CD8-positive, alpha-beta memory T cell (primary cell): ENCODE measurements around the gene SOX5. TPM values are rescaled to one million over a fixed set of nuclear protein-coding genes. Genes with fewer than 3 reads are reported as not detected.

Source experiments
- CTCF ChIA-PET: fragments of 350-600 bp; sonication (Branson Sonifier 250); formaldehyde crosslinking; loops from one replicate; lab custom pipeline; 2021; ENCODE audit warnings: antibody characterized with exemption; lab: Charles Lee
- POLR2A ChIA-PET: fragments of 350-600 bp; sonication (Branson Sonifier 250); formaldehyde crosslinking; loops from one replicate; lab custom pipeline; 2021; ENCODE audit warnings: antibody characterized with exemption; lab: Charles Lee
- DNase-seq, 5 donors: peaks; one replicate each; pipeline versions ENCODE4 v3.0.0 to v3.0.0-alpha.2; 2020 to 2022; ENCODE audit warnings: mixed read lengths in 1 of 5
- H3K27ac ChIP-seq: one replicate; pipeline ENCODE4 v1.7.0; 2013; ENCODE audit warnings: low read depth, mild to moderate bottlenecking, low read length, moderate library complexity
- H3K27me3 ChIP-seq: 2 replicates; pipeline ENCODE4 v1.7.0; 2013; ENCODE audit warnings: low read length, mild to moderate bottlenecking; ENCODE audit not compliant: insufficient read depth, poor library complexity, severe bottlenecking
- H3K36me3 ChIP-seq: 2 replicates; pipeline ENCODE4 v1.7.0; 2013; ENCODE audit warnings: mild to moderate bottlenecking, low read length, moderate library complexity; ENCODE audit not compliant: insufficient read depth
- H3K4me1 ChIP-seq: 2 replicates; pipeline ENCODE4 v1.7.0; 2013; ENCODE audit warnings: mild to moderate bottlenecking, low read length, moderate library complexity; ENCODE audit not compliant: insufficient read depth
- H3K4me3 ChIP-seq: 2 replicates; pipeline ENCODE4 v1.7.0; 2013; ENCODE audit warnings: mild to moderate bottlenecking, low read length
- H3K9me3 ChIP-seq: 2 replicates; pipeline ENCODE4 v1.7.0; 2013; ENCODE audit warnings: mild to moderate bottlenecking, low read length
- H3K27ac Mint-ChIP-seq, 8 donors: one replicate each; pipeline ENCODE4 v1.8.0; 2020 to 2021; ENCODE audit warnings: mixed read lengths in 8 of 8, mild to moderate bottlenecking in 6 of 8, inconsistent platforms in 3 of 8, moderate library complexity in 3 of 8
- H3K27me3 Mint-ChIP-seq, 2 donors: one replicate each; pipeline ENCODE4 v1.8.0; 2020 to 2021; ENCODE audit warnings: mixed read lengths in 2 of 2, mild to moderate bottlenecking in 1 of 2, moderate library complexity in 1 of 2
- H3K36me3 Mint-ChIP-seq, 3 donors: one replicate each; pipeline ENCODE4 v1.8.0; 2020 to 2021; ENCODE audit warnings: mixed read lengths in 3 of 3, inconsistent platforms in 1 of 3, mild to moderate bottlenecking in 1 of 3
- H3K4me1 Mint-ChIP-seq, 3 donors: one replicate each; pipeline ENCODE4 v1.8.0; 2020 to 2021; ENCODE audit warnings: mixed read lengths in 3 of 3, inconsistent platforms in 1 of 3, mild to moderate bottlenecking in 1 of 3
- H3K4me3 Mint-ChIP-seq, 7 donors: one replicate each; pipeline ENCODE4 v1.8.0; 2020 to 2021; ENCODE audit warnings: mixed read lengths in 7 of 7, mild to moderate bottlenecking in 6 of 7, moderate library complexity in 4 of 7, inconsistent platforms in 2 of 7
- H3K9me3 Mint-ChIP-seq, 5 donors: one replicate each; pipeline ENCODE4 v1.8.0; 2020 to 2022; ENCODE audit warnings: mixed read lengths in 5 of 5, mild to moderate bottlenecking in 3 of 5, moderate library complexity in 2 of 5, inconsistent platforms in 1 of 5
- polyA plus RNA-seq: library from polyadenylated mRNA; unstranded; fragments of 300-500 nt; fragmentation: Illumina TruSeq; gene quantifications from one replicate; pipeline ENCODE4 v1.2.3, GENCODE V29; 2021
- total RNA-seq, 2 experiments: library from RNA; stranded (reverse); gene quantifications; one replicate each; pipeline ENCODE4 v1.2.3, GENCODE V29; 2021

SOX5 gene
- total and polyA plus RNA-seq, 3 experiments from 2014 or later, result 0.13 to 0.18 TPM; not detected in 1

GRCh38 chr12:23687947-23688346, 261.5 kb downstream of the SOX5 start:
- no peaks in the 10 kb centered on the region for H3K4me1 Mint-ChIP-seq
- CTCF ChIA-PET, result no interaction called here
- H3K4me3 ChIP-seq, result no peak overlapping the region
- H3K27ac ChIP-seq, result no peak overlapping the region
- H3K9me3 Mint-ChIP-seq, result peaks cover 0 to 16% (median 0%) of the 10 kb centered on the region in 5 donors
- H3K27me3 Mint-ChIP-seq, result no peaks in the 10 kb centered on the region
- H3K4me3 Mint-ChIP-seq, result no peak overlapping the region
- DNase-seq, result no peak
- POLR2A ChIA-PET, result no interaction called here
- H3K4me1 ChIP-seq, result no peaks in the 10 kb centered on the region
- no peaks in the 10 kb centered on the region for H3K27me3 ChIP-seq
- H3K27ac Mint-ChIP-seq, result no peak overlapping the region
- H3K36me3 ChIP-seq, result no peaks in the 10 kb centered on the region
- H3K36me3 Mint-ChIP-seq, result no peaks in the 10 kb centered on the region
- H3K9me3 ChIP-seq, result no peaks in the 10 kb centered on the region

DNA sequence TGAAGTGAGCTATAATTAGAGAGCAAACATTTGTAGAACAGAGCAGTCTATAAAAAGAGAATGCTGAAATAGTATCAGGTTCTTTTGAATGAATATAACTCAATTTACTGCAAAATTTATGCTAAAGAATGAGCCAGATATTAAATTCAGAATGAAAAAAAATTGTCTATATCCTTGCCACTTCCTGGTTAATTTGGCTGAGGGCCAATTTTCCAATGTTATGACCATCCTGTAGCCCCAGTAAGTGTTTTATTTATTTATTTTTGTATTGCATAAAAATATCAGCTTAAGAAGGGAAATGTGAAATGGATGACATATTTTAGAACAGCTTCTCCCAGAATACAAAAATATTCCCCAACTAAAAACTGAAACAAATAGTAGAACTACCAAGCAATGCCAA, 263.4 kb downstream of the SOX5 start:
- ChIA-PET POLR2A (no interaction called here), CTCF (no interaction called here)
- Mint-ChIP-seq H3K4me1 (no peaks in the 10 kb centered on the region), H3K4me3 (no peak overlapping the region), H3K27me3 (no peaks in the 10 kb centered on the region), H3K36me3 (no peaks in the 10 kb centered on the region), H3K27ac (no peak overlapping the region), H3K9me3 (peaks cover 0 to 16% (median 0%) of the 10 kb centered on the region in 5 donors)
- Histone ChIP-seq H3K27me3 (no peaks in the 10 kb centered on the region), H3K27ac (no peak overlapping the region), H3K9me3 (no peaks in the 10 kb centered on the region), H3K36me3 (no peaks in the 10 kb centered on the region), H3K4me1 (no peaks in the 10 kb centered on the region), H3K4me3 (no peak overlapping the region)
- DNase-seq, result no peak

GRCh38 chr12:23684121-23684520, 265.3 kb downstream of the SOX5 start:
- H3K27me3 Mint-ChIP-seq, result no peaks in the 10 kb centered on the region
- H3K9me3 ChIP-seq, result no peaks in the 10 kb centered on the region
- no peak overlapping the region for H3K27ac ChIP-seq
- no peak overlapping the region for H3K4me3 ChIP-seq
- ChIA-PET CTCF (no interaction called here), POLR2A (no interaction called here)
- no peaks in the 10 kb centered on the region for H3K27me3 ChIP-seq
- H3K27ac Mint-ChIP-seq, result no peak overlapping the region
- H3K9me3 Mint-ChIP-seq, result peaks cover 0 to 11% (median 0%) of the 10 kb centered on the region in 5 donors
- DNase-seq, result no peak
- H3K4me1 ChIP-seq, result no peaks in the 10 kb centered on the region
- no peaks in the 10 kb centered on the region for H3K36me3 ChIP-seq
- H3K4me3 Mint-ChIP-seq, result no peak overlapping the region
- H3K36me3 Mint-ChIP-seq, result no peaks in the 10 kb centered on the region
- no peaks in the 10 kb centered on the region for H3K4me1 Mint-ChIP-seq

- H3K27me3 ChIP-seq, result no peaks in the 10 kb centered on the region
- POLR2A ChIA-PET, result no interaction called here
- Mint-ChIP-seq H3K4me1 (no peaks in the 10 kb centered on the region), H3K4me3 (no peak overlapping the region), H3K36me3 (no peaks in the 10 kb centered on the region), H3K27ac (no peak overlapping the region), H3K27me3 (no peaks in the 10 kb centered on the region), H3K9me3 (peaks cover 0 to 11% (median 2%) of the 10 kb centered on the region in 5 donors)
- H3K36me3 ChIP-seq, result no peaks in the 10 kb centered on the region
- H3K27ac ChIP-seq, result no peak overlapping the region
- H3K4me3 ChIP-seq, result no peak overlapping the region
- CTCF ChIA-PET, result no interaction called here
- no peak for DNase-seq
- no peaks in the 10 kb centered on the region for H3K9me3 ChIP-seq
- no peaks in the 10 kb centered on the region for H3K4me1 ChIP-seq
Measured at GRCh38 chr12:23681237-23681636, 268.2 kb downstream of the SOX5 start.

DNA sequence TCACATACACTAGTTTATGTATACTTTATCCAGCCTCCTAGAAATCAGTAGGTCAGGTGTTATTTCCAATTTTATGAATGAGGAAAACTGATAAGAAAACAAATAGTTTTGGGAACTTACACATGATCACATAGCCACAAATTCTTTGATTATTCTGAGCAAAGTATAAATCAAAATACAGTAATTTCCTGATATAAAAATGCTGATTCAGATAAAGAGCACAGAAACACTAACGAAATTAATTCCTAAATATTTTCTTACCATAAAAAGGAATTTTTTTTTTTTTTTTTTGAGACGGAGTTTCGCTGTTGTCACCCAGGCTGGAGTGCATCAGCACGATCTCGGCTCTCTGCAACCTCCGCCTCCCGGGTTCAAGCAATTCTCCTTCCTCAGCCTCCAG, 275.4 kb downstream of the SOX5 start:
- DNase-seq, result no peak
- no peaks in the 10 kb centered on the region for H3K4me1 Mint-ChIP-seq
- no peaks in the 10 kb centered on the region for H3K27me3 ChIP-seq
- H3K27me3 Mint-ChIP-seq, result no peaks in the 10 kb centered on the region
- no peak overlapping the region for H3K27ac ChIP-seq
- peaks cover 0 to 5% (median 3%) of the 10 kb centered on the region in 5 donors for H3K9me3 Mint-ChIP-seq
- H3K9me3 ChIP-seq, result no peaks in the 10 kb centered on the region
- no peak overlapping the region for H3K4me3 ChIP-seq
- CTCF ChIA-PET, result no interaction called here
- H3K36me3 ChIP-seq, result no peaks in the 10 kb centered on the region
- H3K4me3 Mint-ChIP-seq, result no peak overlapping the region
- H3K27ac Mint-ChIP-seq, result no peak overlapping the region
- H3K4me1 ChIP-seq, result no peaks in the 10 kb centered on the region
- POLR2A ChIA-PET, result no interaction called here
- H3K36me3 Mint-ChIP-seq, result no peaks in the 10 kb centered on the region

GRCh38 chr12:23671881-23672280, 277.6 kb downstream of the SOX5 start:
- Mint-ChIP-seq H3K27me3 (no peaks in the 10 kb centered on the region), H3K36me3 (no peaks in the 10 kb centered on the region), H3K9me3 (peaks cover 0 to 5% (median 2%) of the 10 kb centered on the region in 5 donors), H3K4me1 (no peaks in the 10 kb centered on the region), H3K27ac (no peak overlapping the region), H3K4me3 (no peak overlapping the region)
- no peak overlapping the region for H3K4me3 ChIP-seq
- no peaks in the 10 kb centered on the region for H3K36me3 ChIP-seq
- POLR2A ChIA-PET, result no interaction called here
- CTCF ChIA-PET, result no interaction called here
- H3K4me1 ChIP-seq, result no peaks in the 10 kb centered on the region
- no peak for DNase-seq
- no peaks in the 10 kb centered on the region for H3K9me3 ChIP-seq
- H3K27me3 ChIP-seq, result no peaks in the 10 kb centered on the region
- H3K27ac ChIP-seq, result no peak overlapping the region

DNA sequence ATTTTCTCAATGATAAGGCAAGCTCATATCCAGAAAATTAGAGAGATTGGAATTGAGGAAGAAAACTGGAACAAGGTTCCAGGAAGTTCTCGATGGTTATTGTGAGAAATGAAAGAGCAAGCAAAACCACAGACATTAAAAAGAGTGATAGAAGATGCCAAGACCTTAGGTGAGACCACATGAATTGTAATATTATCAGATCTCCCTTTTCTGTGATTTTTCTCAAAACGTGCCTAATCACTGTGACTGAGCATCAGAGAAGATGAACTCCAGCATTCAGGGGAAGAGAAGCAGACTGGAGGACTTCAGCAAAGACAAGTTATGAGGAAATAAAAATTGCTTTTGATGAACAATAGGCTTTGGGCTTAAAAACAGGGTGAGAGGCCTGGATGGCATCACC, 278.8 kb downstream of the SOX5 start:
- H3K4me1 ChIP-seq, result no peaks in the 10 kb centered on the region
- no peak for DNase-seq
- Mint-ChIP-seq H3K27ac (no peak overlapping the region), H3K4me3 (no peak overlapping the region), H3K9me3 (peaks cover 0 to 5% (median 2%) of the 10 kb centered on the region in 5 donors), H3K36me3 (no peaks in the 10 kb centered on the region), H3K4me1 (no peaks in the 10 kb centered on the region), H3K27me3 (no peaks in the 10 kb centered on the region)
- H3K4me3 ChIP-seq, result no peak overlapping the region
- ChIA-PET POLR2A (no interaction called here), CTCF (no interaction called here)
- no peak overlapping the region for H3K27ac ChIP-seq
- no peaks in the 10 kb centered on the region for H3K27me3 ChIP-seq
- H3K36me3 ChIP-seq, result no peaks in the 10 kb centered on the region
- no peaks in the 10 kb centered on the region for H3K9me3 ChIP-seq

GRCh38 chr12:23669691-23670090, 279.8 kb downstream of the SOX5 start:
- peaks cover 0 to 4% (median under 1%) of the 10 kb centered on the region in 5 donors for H3K9me3 Mint-ChIP-seq
- H3K36me3 ChIP-seq, result no peaks in the 10 kb centered on the region
- DNase-seq, result no peak
- H3K36me3 Mint-ChIP-seq, result no peaks in the 10 kb centered on the region
- no peak overlapping the region for H3K4me3 Mint-ChIP-seq
- no peak overlapping the region for H3K4me3 ChIP-seq
- no peaks in the 10 kb centered on the region for H3K4me1 ChIP-seq
- no peak overlapping the region for H3K27ac Mint-ChIP-seq
- no peaks in the 10 kb centered on the region for H3K9me3 ChIP-seq
- no peak overlapping the region for H3K27ac ChIP-seq
- CTCF ChIA-PET, result no interaction called here
- POLR2A ChIA-PET, result no interaction called here
- H3K4me1 Mint-ChIP-seq, result no peaks in the 10 kb centered on the region
- H3K27me3 Mint-ChIP-seq, result no peaks in the 10 kb centered on the region
- no peaks in the 10 kb centered on the region for H3K27me3 ChIP-seq

GRCh38 chr12:23666866-23667265, 282.6 kb downstream of the SOX5 start:
- ChIA-PET POLR2A (no interaction called here), CTCF (no interaction called here)
- Histone ChIP-seq H3K4me1 (no peaks in the 10 kb centered on the region), H3K27ac (no peak overlapping the region), H3K4me3 (no peak overlapping the region), H3K9me3 (no peaks in the 10 kb centered on the region), H3K27me3 (no peaks in the 10 kb centered on the region), H3K36me3 (no peaks in the 10 kb centered on the region)
- Mint-ChIP-seq H3K27me3 (no peaks in the 10 kb centered on the region), H3K9me3 (peaks cover 0 to 15% (median 0%) of the 10 kb centered on the region in 5 donors), H3K4me1 (no peaks in the 10 kb centered on the region), H3K36me3 (no peaks in the 10 kb centered on the region), H3K4me3 (no peak overlapping the region), H3K27ac (no peak overlapping the region)
- no peak for DNase-seq
